GM18868 (cell line): ENCODE data around the gene MRPL2.

ENCODE experiments used
- ATAC-seq: cut with Tn5 transposase; IDR thresholded peaks from one replicate; pipeline ENCODE4 v1.9.1; 2021; ENCODE audit warnings: mild to moderate bottlenecking, moderate library complexity; ENCODE audit not compliant: unreplicated experiment

MRPL2 gene

DNA sequence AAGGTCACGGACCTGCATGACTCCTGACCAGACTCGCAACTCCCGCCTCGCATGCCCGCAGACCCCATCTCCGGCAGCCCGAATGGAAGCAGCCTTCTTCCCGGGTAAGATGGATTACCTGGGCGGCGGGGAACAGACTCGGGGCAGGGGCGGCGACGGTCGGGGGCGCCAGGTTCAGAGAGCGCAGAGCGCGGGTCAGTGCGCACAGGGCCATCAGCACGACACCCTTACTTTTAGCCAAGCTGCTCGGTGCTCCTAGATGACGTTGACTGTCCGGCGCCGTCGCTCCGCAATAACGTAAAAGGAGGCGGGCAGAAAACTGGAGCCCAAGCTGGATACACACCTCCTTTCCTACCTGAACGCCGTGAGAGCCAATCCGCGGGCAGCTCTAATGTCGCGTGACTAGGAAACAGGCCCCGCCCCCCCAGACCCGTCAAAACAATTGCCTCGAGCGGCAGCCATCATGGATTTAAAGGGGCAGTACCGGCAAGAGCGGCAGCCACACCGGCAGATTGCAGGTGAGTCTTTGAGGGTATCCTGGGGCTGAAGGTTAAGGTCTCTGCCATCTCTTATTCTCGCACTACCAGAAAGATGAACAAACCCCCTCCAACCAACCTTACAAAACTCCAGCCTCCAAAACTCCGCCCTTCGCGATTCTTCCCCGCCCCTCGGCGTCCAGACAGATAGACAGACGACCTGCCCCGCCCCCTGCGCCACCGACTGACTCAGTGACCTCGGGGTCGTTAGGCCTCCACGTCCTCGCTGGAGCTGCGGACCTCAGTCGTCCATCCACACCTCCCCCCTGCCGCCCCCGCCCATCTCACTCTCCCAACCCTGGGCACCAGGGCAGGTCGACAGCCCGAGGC lies at the start of gene MRPL2, which contains the start of gene KLC4:
Gene MRPL2 (minus strand): TSS at position 267 of the 866 bp plus-strand sequence. CDS start 53 bp downstream, at position 214.
Gene KLC4 (plus strand): TSS at position 464 of the 866 bp plus-strand sequence. CDS start 1,705 bp downstream, outside the sequence.
- ATAC-seq, result peak; percentile 90

DNA sequence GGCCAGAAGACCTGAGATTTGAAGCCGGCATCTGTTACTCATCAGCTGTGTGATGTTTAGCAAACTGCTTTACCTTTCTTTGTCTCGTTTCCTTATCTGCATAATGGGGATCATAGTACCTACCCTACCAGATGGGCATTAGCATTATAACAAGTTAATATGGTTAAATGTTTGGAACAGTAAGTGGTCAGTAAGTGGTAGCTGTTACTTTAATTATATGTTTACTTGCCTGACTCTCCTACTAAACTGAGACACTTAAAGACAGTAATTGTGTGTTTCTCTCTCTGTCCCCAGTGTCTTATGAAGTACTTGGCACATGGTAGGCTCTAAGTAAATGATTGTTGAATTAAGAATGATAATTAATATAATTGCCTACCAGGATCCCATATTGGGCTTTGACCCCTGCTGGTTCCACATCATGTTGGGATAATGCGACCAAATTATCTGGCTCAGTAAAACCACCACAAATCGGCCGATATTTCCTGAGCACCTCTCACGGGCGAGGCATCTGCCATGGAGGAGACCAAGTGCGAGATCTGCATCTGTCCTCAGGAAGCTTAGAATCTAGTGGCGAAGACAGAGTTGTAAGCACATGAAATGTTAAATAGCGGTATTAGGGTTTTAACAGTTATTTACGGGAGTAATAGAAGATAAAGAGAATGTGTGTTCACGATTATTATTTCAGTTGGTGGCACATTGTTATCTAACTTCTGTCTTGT lies 48.3 kb upstream of the MRPL2 start:
- ATAC-seq, result no peak

DNA sequence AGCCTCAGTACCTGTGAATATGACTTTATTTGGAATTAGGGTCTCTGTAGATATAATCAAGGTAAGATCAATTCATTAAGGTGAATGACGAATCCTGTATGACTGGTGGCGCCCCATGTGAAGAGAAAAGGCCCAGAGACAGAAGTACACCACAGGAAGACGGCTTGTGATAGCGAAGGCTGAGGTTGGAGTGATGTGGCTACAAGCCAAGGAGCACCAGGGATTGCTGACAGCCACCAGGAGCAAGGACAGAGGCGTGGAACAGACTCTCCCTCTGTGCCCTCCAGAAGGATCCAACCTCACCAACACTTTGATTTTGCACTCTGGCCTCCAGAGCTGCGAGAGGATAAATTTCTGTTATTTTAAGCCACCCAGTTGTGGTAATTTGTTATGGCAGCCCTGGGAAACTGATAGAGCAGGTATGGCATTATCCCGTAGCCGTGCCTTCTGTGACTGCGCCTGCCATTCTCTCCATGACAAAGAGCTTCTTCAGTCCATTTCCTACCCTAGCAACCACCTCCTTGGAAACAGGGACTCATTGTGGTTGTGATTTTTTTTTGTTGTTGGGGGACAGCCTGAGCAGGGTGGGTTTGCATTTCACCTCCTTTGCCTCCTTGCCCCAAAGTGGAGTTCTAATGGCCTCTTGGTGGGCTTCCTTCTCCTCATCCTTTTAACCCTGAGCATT lies 46.4 kb upstream of the MRPL2 start:
- ATAC-seq, result no peak

DNA sequence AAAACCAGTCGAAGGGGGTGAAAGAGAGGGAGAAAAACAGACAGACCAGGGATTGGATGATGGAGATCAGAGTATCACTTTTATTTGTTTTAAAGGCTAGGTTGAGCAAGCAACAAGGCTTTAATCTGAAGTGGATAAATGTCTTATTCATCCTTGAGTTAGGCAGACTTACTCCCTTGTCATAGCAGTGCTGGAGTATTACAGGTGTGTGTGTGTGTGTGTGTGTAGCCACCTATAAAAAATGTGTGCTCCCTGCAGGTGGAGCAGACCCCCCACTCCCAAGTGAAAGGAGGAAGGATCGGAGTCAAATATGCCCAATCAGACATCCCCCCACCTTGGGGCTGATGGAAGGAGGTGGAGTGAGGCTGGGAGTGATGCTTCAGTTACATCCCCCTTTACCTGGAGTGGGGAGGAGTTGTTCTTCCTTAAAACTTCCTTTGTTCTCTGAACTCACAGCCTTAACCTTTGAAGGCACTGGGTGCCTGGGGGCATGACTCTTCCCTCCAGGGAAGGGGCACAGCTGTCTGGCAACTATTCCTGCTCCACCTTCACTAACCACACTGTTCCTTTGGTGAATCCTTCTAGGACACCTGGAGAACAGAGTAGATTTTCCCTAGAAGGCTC lies 44.1 kb upstream of the MRPL2 start:
- no peak for ATAC-seq

DNA sequence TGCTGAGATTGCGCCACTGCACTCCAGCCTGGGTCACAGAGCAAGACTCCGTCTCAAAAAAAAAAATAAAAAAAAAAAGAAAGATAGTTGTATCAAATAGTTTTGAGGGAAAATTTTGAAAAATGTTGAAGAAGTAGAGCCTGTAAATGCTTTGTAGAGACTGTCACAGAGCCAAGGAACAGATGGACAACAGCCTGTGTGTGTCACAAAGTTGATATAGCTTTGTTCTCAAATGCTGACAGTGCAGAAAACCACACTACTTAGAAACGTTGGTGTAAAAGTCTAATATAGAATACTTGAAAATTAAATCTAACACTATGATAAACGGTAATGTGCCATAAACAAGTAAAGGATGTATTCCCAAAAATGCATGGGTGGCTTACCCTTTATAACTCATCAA lies 42.3 kb upstream of the MRPL2 start:
- ATAC-seq, result no peak

DNA sequence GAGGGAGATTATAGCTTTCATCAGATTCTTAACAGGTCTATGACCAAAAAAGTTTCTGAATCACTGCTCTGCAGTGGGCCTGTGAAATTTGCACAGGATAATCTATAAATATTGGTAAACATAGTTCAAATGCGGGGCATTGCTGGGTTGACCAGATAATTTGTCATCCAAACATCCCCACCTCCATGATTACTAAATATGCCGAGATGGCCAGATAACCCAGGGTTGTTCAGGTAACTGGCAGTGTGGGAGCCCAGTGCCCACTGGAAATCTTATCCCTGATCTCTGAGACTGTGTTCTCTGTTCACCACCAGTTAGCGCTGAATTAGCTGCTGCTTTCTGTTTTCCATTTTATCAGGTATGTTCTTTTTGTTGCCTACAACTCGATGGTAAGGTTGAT lies 38.3 kb upstream of the MRPL2 start:
- no peak for ATAC-seq

DNA sequence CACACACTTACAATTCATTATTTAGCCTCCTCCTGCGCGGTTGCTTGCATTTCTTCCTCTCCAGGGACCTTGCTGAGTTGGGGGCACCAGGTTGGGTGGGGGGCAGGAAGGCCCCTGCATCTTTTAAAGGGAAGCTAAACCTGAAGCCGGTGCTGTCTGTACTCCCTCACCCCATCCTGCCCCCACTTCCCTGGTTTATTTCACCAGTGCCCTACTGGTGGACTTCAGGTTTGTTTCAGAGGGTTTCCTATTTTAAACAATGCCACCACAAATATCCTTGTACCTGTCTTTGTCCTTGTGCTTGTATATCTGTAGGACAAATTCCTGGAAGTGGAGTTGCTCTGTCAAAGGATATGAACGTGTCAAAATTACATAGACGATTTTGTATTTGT lies 37.9 kb upstream of the MRPL2 start:
- no peak for ATAC-seq

DNA sequence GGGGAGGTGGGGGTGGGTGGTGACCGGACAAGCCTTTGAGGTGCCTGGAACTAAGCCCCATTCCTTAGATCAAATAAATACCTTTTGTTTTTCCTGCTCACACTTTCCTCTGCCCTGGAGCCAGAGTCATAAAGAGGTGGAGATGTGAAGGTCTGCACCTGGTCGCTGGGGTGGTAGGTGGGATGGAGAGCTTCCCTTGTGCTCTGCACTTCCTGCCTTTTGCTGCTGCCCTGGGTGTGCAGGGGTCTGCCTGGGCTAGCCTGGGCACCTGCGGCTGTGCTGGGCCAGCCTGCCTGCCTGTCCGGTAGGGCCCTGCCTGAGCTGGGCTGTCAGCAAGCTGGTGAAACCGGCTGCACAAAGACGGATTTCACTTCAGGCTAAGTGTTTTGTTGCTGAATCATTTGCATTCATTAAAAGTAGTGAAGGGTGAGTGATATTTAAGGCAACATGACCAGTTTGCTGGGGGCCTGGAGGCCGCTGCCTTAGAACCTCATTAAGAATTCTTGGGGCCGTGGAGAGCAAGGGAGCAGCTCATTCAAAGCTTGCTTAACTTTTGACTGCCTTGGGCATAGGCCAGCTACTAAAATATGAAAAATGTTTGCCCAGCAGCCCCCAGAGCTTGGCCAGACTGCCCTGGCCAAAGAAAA lies 37.3 kb upstream of the MRPL2 start:
- ATAC-seq, result no peak

DNA sequence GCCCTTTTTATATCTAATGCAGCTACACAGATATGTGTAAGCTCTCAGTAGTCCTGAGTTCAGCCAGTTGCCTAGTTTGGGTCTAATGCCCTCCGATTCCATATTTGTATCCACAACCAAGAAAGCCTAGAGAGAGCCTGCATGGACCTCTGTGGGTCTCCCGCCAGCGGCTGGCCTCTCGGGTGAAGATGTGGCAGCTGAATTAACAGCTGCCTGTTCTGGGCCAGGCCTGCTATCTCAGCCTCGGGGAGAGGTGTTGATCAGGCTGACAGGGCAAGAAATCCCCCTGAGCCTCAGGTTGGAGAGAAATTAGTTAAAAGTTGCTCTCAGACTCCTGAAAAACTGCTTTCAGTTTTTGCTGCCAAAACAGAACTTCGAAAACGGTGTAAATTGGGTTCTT lies 36.7 kb upstream of the MRPL2 start:
- ATAC-seq, result no peak

DNA sequence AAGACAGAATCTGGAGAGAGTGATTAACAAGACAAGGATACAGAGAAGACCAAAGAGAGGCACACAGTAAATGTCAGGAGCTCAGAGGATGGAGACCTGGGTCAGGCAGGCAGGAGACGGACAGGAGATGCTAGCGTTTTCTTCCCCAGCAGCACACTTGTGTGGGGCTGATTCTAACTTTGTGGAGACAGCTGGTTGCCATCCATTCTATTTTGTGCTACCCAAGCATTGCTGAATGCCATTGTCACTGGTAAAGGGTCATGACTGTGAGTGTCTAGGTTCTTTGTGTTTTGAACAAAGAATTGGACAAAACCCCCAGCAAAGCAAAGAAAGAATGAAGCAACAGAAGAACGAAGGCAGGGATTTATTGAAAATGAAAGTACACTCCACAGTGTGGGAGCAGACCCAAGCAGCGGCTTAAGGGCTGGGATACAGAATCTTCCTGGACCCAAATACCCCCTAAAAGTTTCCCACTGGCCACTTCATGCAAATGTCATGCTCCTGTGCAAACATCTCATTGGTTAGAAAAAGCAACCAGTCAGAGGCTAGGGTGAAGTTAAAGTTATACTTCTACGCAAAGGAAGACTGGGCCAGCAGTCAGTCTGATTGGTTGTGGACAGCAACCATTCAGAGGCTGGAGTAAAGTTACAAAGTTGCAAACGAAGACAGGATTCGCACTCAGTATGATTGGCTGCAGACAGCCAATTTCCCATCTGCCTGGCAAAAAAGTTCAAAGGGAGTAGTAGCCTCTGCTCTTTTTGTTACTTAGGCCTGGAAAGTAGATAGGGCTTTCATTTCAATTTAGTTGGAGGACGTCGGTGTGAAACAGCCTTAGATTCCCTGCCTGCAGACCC lies 34.4 kb upstream of the MRPL2 start:
- no peak for ATAC-seq

DNA sequence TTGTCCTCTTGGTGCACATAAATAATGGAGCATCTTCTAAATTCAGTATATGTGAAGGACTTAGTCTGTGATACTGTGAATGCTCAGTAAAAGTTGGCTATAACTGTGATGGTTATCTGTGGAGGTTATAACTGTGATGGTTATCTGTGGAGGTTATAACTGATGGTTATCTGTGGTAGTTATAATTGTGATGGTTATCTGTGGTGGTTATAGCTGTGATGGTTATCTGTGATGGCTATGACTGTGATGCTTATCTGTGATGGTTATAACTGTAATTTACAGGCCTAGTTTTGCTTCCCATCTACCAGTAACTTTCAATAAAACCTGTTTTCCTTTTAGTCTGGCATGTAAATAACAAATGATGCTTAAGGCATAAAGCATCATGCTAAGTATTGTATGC lies 33.4 kb upstream of the MRPL2 start:
- ATAC-seq, result no peak

DNA sequence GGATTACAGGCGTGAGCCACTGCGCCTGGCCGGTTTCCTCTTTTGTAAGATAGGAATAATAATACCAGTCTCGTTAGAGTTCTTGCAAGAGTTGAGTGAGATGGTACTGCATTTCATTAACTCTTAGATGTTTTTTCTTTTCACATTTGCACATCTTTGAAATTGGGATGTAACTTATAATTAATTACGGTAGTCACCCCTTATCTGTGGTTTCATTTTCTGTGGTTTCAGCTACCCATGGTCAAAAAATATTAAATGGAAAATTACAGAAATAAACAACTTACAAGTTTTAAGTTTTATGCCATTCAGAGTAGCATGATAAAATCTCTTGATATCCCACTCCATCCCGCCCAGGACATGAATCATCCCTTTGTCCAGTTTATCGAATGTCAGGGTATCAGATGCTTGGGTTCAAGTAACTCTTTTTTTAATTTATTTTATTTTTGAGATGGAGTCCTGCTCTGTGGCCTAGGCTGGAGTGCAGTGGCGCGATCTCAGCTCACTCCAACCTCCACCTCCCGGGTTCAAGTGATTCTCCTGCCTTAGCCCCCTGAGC lies 32.3 kb upstream of the MRPL2 start:
- no peak for ATAC-seq

DNA sequence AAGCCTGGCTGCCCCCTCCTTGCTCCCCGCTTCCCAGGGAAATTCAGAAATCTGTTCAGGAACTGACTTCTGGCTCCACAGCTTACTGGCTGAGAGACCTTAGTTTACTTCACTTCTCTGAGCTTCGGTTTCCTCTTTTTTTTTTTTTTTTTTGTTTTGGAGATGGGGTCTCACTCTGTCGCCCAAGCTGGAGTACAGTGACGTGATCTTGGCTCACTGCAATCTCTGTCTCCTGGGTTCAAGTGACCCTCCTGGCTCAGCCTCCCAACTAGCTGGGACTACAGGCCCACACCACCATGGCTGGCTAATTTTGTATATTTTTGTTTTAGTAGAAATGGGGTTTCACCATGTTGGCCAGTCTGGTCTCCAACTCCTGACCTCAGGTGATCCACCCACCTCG lies 31.8 kb upstream of the MRPL2 start:
- no peak for ATAC-seq

DNA sequence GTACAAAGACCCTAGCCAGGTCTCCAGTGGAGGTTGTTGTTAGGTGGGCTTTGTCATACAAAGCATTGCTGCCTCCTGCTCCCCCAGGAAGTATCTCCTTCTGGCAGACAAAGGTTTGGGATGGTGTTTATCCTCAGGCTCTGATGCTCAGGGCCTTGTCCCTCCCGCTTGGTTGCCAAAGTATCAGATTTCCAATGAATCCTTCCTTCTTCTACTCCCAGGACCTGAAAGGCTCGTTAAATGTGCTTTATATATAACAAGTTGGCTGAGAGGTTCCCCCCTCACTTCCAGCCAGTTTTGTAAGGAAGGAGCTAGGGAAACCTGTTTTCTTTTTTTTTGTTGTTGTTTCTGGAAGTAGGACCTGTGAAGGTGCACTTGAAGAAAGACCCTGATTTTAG lies 31.3 kb upstream of the MRPL2 start:
- no peak for ATAC-seq

DNA sequence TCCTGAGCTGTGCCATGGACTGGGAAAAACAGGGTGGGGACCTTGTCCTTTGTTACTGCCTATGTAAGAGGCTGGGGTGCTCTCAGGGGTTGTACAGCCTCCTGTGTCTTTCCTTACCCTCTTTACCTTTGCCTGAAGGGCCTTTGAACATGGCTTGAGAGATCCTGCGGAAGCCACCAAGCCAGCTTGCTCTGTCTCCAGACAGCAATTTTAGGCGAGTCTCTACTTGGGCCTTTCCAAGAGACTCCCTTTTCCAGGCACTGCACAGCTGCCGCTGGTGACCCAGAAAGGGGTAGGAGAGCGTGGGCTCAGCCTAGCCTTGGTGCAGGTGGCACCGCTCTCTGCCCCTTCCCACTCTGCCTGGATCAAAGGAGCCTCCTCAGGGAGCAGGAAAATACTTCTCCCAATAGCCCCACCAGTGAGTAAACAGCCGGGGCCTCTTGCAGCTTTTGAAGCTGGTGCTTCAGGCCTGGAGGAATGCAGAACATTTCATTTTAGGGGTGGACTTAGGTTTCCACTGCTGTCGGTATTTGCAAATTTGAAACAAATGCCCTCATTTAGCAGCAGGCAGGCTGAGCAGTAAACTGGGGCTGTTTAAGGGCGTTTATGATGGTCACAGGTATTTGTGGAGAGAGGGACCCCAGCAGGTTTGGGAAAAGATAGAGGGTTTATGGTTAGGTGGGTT lies 30.8 kb upstream of the MRPL2 start:
- no peak for ATAC-seq

DNA sequence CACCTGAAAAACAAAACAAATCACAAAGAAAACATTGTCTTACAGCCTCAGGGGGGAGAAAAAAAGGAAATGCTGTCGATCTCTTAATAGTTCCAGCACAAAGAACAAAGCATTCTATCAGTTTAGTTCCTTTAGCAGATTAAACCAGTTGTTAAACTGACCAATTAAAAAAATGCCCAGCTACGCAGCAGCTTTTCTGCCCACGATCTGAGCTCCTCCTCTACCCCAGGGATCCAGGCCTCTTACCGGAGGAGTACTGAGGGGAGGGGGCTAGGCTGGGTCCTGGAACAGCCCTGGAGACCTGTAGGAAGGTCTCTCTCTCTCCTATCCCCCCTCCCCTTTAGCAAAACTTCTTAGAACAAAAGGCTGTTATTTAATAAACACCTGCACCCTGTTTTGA lies 30.2 kb upstream of the MRPL2 start:
- no peak for ATAC-seq

DNA sequence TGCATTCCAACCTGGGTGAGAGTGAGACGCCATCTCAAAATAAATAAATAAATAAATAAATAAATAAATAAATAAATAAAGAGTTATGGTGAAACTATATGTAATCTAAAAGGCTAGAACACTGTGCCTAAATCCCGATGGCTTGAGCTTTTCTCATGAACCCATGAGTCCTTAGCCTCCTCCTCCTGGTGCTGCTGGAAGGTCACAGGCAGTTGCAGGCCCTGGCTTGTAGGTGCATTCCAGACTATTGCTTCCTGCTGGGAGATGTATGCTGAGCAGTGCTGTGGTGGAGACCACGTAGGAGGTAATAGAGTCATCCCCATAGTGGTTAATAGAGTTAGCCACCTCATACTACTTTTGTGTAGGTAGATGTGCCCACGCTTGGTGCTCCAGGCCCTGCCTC lies 29.4 kb upstream of the MRPL2 start:
- ATAC-seq, result no peak

DNA sequence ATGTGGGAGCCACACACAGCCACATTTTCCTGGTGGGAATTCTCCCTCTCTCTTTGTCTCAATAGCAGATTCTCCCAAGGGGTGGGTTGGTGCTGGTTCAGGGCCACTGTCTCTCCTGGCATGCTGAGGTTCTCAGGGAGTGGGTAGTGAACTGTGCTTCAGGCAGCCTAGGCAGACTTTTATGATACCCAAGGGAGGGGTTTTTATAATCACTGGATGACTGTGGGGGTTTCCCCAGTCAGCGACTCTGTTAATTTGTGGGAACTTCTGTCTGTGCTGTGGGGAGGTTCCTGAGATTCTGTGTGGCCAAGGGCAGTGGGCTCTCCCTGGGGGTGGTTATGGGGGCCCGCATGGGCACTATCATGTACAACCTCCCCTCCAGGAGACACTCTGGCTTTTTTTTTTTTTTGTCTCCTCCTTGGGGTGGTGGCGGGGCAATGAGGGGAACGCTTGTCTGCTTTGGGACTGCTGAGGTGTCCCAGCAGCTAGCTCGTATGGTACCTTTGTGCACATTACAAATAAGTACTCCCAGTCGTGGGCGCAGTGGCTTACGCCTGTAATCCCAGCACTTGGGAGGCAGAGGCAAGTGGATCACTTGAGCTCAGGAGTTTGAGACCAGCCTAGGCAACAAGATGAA lies 26.9 kb upstream of the MRPL2 start:
- peak; percentile 80 for ATAC-seq
